ENCODE results near the gene SMYD3.

DNA sequence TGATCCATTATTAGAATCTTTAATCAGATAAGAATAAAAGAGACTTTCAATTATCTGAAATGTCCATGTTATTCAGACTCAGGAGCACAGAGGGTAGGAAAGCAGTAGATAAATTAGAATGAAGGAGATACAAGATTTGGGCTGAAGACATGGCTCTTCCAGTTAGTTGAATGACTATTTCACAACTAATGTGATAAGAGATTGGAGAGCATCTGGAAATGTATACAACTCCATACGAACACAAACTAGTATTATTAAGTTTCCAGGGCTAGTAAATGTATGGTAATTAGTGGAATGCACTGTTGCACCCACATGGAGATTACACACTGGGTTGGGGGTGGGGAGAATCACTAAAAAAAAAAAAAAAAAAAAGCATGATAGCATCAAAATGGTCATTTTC, 734.3 kb downstream of the SMYD3 start:
- TF ChIP-seq YY1 (IDR thresholded peaks at IDR 0.05; ENCODE audit: insufficient read depth, insufficient read length) = no peak
- no peak for TF ChIP-seq ZNF274 (IDR thresholded peaks at IDR 0.05; ENCODE audit: low read depth, low read length)
